Glomerular endothelial cell (primary cell): Measurements from ENCODE around the gene ZFP90. TPM values are rescaled to one million over a fixed set of nuclear protein-coding genes. Genes with fewer than 3 reads are reported as not detected.
A peak's percentile ranks its signal among the peaks of the same experiment; 100 is the strongest.
"Not testable (repeated sequence)": the region's sequence is repeated elsewhere in the genome, so short reads cannot be mapped to it uniquely, and the experiment has no call there.

ENCODE experiments used
- DNase-seq: peaks from one replicate; pipeline ENCODE4 v3.0.0-alpha.2; 2011; ENCODE audit warnings: low read depth, low spot score; ENCODE audit errors: extremely low read depth
- total RNA-seq: library from RNA; depleted of rRNA; stranded (reverse); fragments of >200 nt; gene quantifications from 2 replicates; pipeline ENCODE4 v1.2.3, GENCODE V29; 2015

The ZFP90 gene
- 25.0 and 32.6 TPM in 2 replicates for total RNA-seq

GRCh38 chr16:68538880-68539701 lies at the start of gene ZFP90:
ZFP90 (plus strand) TSS chr16:68539291; CDS start chr16:68539793, 502 bp downstream.
- DNase-seq, result peak; percentile 27

- no peak for DNase-seq
These were observed 48.7 kb upstream of the ZFP90 start for GRCh38 chr16:68490358-68490757.

- no peak for DNase-seq
These were observed 48.1 kb upstream of the ZFP90 start for GRCh38 chr16:68490829-68491575.

- DNase-seq, result no peak
These were observed 47.5 kb upstream of the ZFP90 start for GRCh38 chr16:68491576-68491950.

GRCh38 chr16:68492151-68492542 lies 46.9 kb upstream of the ZFP90 start:
- no peak for DNase-seq

- no peak for DNase-seq
These were observed 46.3 kb upstream of the ZFP90 start for GRCh38 chr16:68492543-68493411.

- DNase-seq, result no peak
These were observed 45.5 kb upstream of the ZFP90 start for GRCh38 chr16:68493412-68494070.

GRCh38 chr16:68494261-68494660 lies 44.8 kb upstream of the ZFP90 start:
- DNase-seq, result not testable (repeated sequence)

GRCh38 chr16:68496689-68497088 lies 42.4 kb upstream of the ZFP90 start:
- DNase-seq, result no peak

- DNase-seq, result no peak
These were observed 40.1 kb upstream of the ZFP90 start for GRCh38 chr16:68499006-68499405.

- no peak for DNase-seq
These were observed 35.8 kb upstream of the ZFP90 start for GRCh38 chr16:68503334-68503733.

GRCh38 chr16:68504066-68504465 lies 35.0 kb upstream of the ZFP90 start:
- DNase-seq, result no peak

- no peak for DNase-seq
These were observed 32.6 kb upstream of the ZFP90 start for GRCh38 chr16:68506331-68507053.

GRCh38 chr16:68508013-68508412 lies 31.1 kb upstream of the ZFP90 start:
- no peak for DNase-seq

GRCh38 chr16:68508641-68509240 lies 30.4 kb upstream of the ZFP90 start:
- no peak for DNase-seq

- DNase-seq, result no peak
These were observed 29.7 kb upstream of the ZFP90 start for GRCh38 chr16:68509381-68509780.

GRCh38 chr16:68510775-68511174 lies 28.3 kb upstream of the ZFP90 start:
- DNase-seq, result no peak

- DNase-seq, result no peak
These were observed 26.9 kb upstream of the ZFP90 start for GRCh38 chr16:68512183-68512582.

- DNase-seq, result no peak
These were observed 26.3 kb upstream of the ZFP90 start for GRCh38 chr16:68512742-68513141.

GRCh38 chr16:68514511-68514910 lies 24.6 kb upstream of the ZFP90 start:
- DNase-seq, result no peak
